IPS-20b (cell line): ENCODE measurements around the gene FGF10.

Experiments
- H3K27ac ChIP-seq: one replicate; pipeline ENCODE4 v1.5.1; 2013; ENCODE audit warnings: low read length
- H3K27me3 ChIP-seq: 2 replicates; pipeline ENCODE4 v1.6.1; 2013; ENCODE audit warnings: mild to moderate bottlenecking, low read length, inconsistent platforms; ENCODE audit not compliant: insufficient read depth
- H3K36me3 ChIP-seq: 2 replicates; pipeline ENCODE4 v1.6.1; 2013; ENCODE audit warnings: low read depth, mild to moderate bottlenecking, inconsistent platforms, low read length, moderate library complexity; ENCODE audit not compliant: insufficient read depth
- H3K4me1 ChIP-seq: 2 replicates; pipeline ENCODE4 v1.6.1; 2013; ENCODE audit warnings: mild to moderate bottlenecking, control low read depth, inconsistent platforms, low read length, moderate library complexity; ENCODE audit not compliant: insufficient read depth
- H3K4me3 ChIP-seq: 2 replicates; pipeline ENCODE4 v1.5.1; 2013; ENCODE audit warnings: mild to moderate bottlenecking, low read length, inconsistent platforms
- H3K9ac ChIP-seq: 2 replicates; pipeline ENCODE4 v1.6.1; 2013; ENCODE audit warnings: low read depth, mild to moderate bottlenecking, inconsistent platforms, low read length, moderate library complexity
- H3K9me3 ChIP-seq: 2 replicates; pipeline ENCODE4 v1.6.1; 2013; ENCODE audit warnings: mild to moderate bottlenecking, low read depth, low read length, inconsistent platforms; ENCODE audit not compliant: insufficient read depth

The FGF10 gene

GRCh38 chr5:44389090-44389822 is at the start of gene FGF10:
TSS of gene FGF10 (minus strand) at chr5:44389420. CDS start at chr5:44388682, 738 bp downstream.
- Histone ChIP-seq H3K36me3 (no peaks in the 10 kb centered on the region), H3K27me3 (peaks cover 60% of the 10 kb centered on the region), H3K9ac (peak within 1 kb of the TSS; percentile 53; the same call in 1 of the 2 replicates), H3K4me3 (peak within 1 kb of the TSS; percentile 81), H3K9me3 (no peaks in the 10 kb centered on the region), H3K4me1 (peaks cover 25% of the 10 kb centered on the region; the same call in 1 of the 2 replicates), H3K27ac (no peak within 1 kb of the TSS)

DNA sequence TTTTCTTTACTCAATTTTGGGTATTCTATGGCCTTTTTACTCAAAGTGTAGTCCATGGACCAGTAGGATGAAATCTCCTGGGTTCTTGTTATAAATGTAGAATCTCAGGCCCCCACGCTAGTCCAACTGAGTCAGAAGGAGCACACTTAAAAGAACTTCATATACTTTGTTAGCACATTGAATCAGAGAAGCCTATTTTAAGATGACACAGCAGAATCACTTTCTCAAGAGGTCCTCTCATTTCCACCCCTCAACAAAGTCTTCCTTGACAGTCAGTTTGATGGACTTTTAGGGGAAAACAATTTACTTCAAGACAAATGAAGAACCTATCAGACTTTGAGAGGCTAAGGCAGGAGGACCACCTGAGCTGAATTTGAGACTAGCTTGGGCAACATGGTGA is 37.7 kb upstream of the FGF10 start:
- H3K4me3 ChIP-seq, result no peak overlapping the region
- H3K27ac ChIP-seq, result no peak overlapping the region
- no peak overlapping the region for H3K9ac ChIP-seq
- H3K4me1 ChIP-seq, result no peaks in the 10 kb centered on the region; the same call in 1 of the 2 replicates
- no peaks in the 10 kb centered on the region for H3K27me3 ChIP-seq
- no peaks in the 10 kb centered on the region for H3K9me3 ChIP-seq
- H3K36me3 ChIP-seq, result no peaks in the 10 kb centered on the region

GRCh38 chr5:44412286-44412685 is 23.1 kb upstream of the FGF10 start:
- H3K9ac ChIP-seq, result no peak overlapping the region
- no peaks in the 10 kb centered on the region for H3K9me3 ChIP-seq
- no peak overlapping the region for H3K4me3 ChIP-seq
- H3K4me1 ChIP-seq, result no peaks in the 10 kb centered on the region
- H3K27ac ChIP-seq, result no peak overlapping the region
- no peaks in the 10 kb centered on the region for H3K36me3 ChIP-seq
- no peaks in the 10 kb centered on the region for H3K27me3 ChIP-seq

- H3K4me3 ChIP-seq, result no peak overlapping the region
- H3K27ac ChIP-seq, result no peak overlapping the region
These were observed 12.9 kb upstream of the FGF10 start for GRCh38 chr5:44402084-44402483.

DNA sequence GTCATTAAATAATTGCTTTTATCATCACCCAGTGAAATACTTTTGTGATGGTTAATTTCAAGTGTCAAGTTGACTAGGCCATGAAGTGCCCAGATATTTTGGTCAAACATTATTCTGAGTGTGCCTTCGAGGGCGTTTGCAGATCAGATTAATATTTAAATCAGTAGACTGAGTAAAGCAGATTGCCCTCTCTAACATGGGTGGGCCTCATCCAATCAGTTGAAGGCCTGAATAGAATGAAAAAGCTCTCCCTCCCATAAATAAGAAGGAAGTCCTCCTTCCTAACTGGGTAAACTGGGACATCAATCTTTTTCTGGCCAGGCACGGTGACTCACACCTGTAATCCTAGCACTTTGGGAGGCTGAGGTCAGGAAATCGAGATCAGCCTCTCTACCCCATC is 12.4 kb upstream of the FGF10 start:
- Histone ChIP-seq H3K27me3 (no peaks in the 10 kb centered on the region), H3K9me3 (no peaks in the 10 kb centered on the region), H3K4me3 (no peak overlapping the region), H3K36me3 (no peaks in the 10 kb centered on the region), H3K9ac (no peak overlapping the region), H3K4me1 (no peaks in the 10 kb centered on the region), H3K27ac (no peak overlapping the region)

More at GRCh38 chr5:44402084-44402483, 12.9 kb upstream of the FGF10 start:
- H3K9ac ChIP-seq, result no peak overlapping the region
- H3K36me3 ChIP-seq, result no peaks in the 10 kb centered on the region
- H3K27me3 ChIP-seq, result no peaks in the 10 kb centered on the region
- H3K9me3 ChIP-seq, result no peaks in the 10 kb centered on the region
- no peaks in the 10 kb centered on the region for H3K4me1 ChIP-seq

DNA sequence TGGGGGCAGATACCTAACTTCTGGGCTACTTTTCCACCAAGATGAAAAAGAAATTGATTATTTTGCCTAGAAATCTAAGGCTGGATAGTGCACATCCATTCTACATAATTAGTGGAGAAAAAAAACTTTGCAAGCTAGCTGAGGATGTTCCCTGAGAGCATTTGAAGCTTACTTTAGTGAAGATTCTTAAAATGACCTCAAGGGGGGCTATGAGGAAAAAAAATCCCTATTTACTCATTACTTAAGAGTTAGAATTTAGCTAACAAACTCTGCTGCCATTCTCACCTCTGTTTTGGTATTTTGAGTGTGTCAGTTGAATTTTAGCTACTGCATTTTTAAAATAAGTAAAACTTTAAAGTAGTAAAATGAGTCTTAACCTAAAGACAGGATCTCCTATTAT is 9.2 kb upstream of the FGF10 start:
- H3K4me3 ChIP-seq, result no peak overlapping the region
- no peaks in the 10 kb centered on the region for H3K4me1 ChIP-seq
- no peak overlapping the region for H3K9ac ChIP-seq
- no peaks in the 10 kb centered on the region for H3K36me3 ChIP-seq
- no peak overlapping the region for H3K27ac ChIP-seq
- H3K27me3 ChIP-seq, result no peaks in the 10 kb centered on the region
- no peaks in the 10 kb centered on the region for H3K9me3 ChIP-seq

GRCh38 chr5:44396312-44396711 is 7.1 kb upstream of the FGF10 start:
- Histone ChIP-seq H3K9me3 (no peaks in the 10 kb centered on the region), H3K27ac (no peak overlapping the region), H3K4me1 (0 out of 2 replicates have a peak, but pooled peaks cover 3% of the 10 kb centered on the region), H3K36me3 (no peaks in the 10 kb centered on the region), H3K4me3 (no peak overlapping the region), H3K27me3 (peaks cover 10% of the 10 kb centered on the region), H3K9ac (no peak overlapping the region)

GRCh38 chr5:44390351-44390750 is 1.1 kb upstream of the FGF10 start:
- peak overlapping the region; percentile 81 for H3K4me3 ChIP-seq
- H3K9me3 ChIP-seq, result no peaks in the 10 kb centered on the region
- H3K27ac ChIP-seq, result no peak overlapping the region
- H3K9ac ChIP-seq, result peak overlapping the region; percentile 53; the same call in 1 of the 2 replicates
- H3K36me3 ChIP-seq, result no peaks in the 10 kb centered on the region
- H3K27me3 ChIP-seq, result peaks cover 60% of the 10 kb centered on the region
- H3K4me1 ChIP-seq, result peaks cover 25% of the 10 kb centered on the region; the same call in 1 of the 2 replicates

DNA sequence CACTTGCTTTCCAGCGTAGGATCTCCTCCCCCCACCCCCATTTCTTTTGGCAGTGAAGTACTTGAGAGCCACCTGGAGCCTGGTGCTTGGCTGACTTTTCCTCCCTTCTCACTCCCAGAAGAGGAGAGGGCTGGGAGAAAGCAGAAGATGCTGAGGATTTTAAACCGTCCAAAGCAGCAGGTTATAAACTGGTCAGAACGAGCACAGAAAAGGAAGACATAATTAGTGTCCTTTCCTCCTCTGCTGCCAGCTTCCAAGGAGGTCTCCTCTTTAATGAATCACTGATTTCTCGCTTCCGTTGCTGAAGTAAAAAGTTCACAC is 563 bp upstream of the FGF10 start:
- H3K9ac ChIP-seq, result peak overlapping the region; percentile 53; the same call in 1 of the 2 replicates

DNA sequence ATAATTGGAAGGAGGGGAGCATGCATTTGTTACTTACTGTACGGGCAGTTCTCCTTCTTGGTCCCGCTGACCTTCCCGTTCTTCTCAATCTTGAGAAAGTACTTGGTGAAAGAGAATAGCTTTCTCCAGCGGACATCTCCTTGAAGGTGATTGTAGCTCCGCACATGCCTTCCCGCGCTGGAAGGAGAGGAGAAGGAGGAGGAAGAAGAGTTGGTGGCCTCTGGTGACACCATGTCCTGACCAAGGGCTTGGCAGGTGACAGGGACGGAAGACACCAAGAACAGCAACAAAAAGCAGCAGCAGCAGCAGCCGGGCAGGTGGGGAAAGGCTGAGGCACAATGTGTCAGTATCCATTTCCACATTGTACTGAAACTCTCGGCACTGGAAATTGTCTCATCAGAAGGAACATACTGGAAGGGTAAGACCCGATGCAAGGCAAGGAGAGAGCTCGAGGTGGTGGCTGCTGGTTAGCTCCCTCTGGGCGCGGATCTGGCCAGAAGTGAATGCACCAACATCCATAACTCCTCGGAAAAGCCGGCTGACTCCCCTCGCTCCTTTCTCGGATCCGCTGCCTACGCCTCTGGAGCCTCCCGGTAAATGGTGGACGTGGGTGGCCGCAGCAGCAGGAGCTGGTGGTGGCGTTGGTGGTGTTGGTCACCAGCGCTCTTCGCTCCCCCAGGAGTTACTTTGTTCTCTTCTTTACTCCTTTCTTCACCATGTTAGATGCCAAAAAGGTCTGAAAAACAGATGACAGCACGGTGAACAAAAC is 715 bp downstream of the FGF10 start:
- Histone ChIP-seq H3K4me3 (peak overlapping the region; percentile 81), H3K27me3 (peaks cover 60% of the 10 kb centered on the region), H3K9me3 (no peaks in the 10 kb centered on the region), H3K36me3 (no peaks in the 10 kb centered on the region), H3K4me1 (peaks cover 25% of the 10 kb centered on the region; the same call in 1 of the 2 replicates), H3K27ac (no peak overlapping the region), H3K9ac (no peak overlapping the region)

More for the DNA sequence above, 563 bp upstream of the FGF10 start:
- Histone ChIP-seq H3K4me1 (peaks cover 25% of the 10 kb centered on the region; the same call in 1 of the 2 replicates), H3K4me3 (peak overlapping the region; percentile 81), H3K27ac (no peak overlapping the region), H3K27me3 (peaks cover 60% of the 10 kb centered on the region), H3K36me3 (no peaks in the 10 kb centered on the region), H3K9me3 (no peaks in the 10 kb centered on the region)

DNA sequence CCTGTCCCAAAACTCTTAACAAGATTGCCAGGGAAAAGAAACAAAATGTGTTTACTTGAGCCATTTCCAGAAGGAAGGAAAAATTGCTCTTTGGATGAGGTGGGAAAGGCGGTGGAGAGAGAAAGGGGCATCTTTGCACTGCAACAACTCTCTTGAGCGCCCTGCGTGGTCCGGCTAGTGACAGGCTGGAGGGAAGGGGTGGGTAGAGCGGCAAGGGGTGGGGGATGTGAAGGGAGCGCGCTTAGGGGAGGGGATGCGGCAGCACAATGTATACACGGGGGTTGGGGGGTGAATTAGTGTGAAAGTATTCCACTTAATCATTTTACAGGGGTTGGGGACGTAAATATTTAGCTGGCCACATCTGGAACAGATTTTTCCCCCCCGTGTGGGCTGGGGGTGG is 1.3 kb downstream of the FGF10 start:
- Histone ChIP-seq H3K27me3 (peaks cover 60% of the 10 kb centered on the region), H3K4me1 (peaks cover 25% of the 10 kb centered on the region; the same call in 1 of the 2 replicates), H3K9ac (no peak overlapping the region), H3K4me3 (peak overlapping the region; percentile 81), H3K36me3 (no peaks in the 10 kb centered on the region), H3K9me3 (no peaks in the 10 kb centered on the region), H3K27ac (no peak overlapping the region)

DNA sequence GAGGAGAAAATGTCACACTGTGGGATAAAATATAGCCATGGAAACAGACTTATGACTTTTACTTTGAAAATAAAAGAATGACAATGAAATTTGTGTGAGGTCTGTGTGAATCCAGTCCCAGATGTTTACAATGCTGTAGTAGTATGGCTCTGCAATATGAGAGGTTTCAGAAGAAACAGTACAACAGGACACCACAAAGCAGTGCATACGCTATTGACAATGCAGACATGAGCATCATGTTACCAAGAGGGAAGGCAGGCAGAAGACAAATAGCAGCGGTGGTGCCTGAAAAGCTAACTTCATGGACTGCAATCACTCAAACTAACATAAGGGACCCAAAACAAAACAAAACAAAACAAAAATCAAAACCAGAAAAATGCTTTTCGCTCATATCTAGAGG is 1.8 kb downstream of the FGF10 start:
- Histone ChIP-seq H3K4me3 (peak overlapping the region; percentile 81), H3K27me3 (peaks cover 60% of the 10 kb centered on the region), H3K9ac (no peak overlapping the region), H3K9me3 (no peaks in the 10 kb centered on the region), H3K4me1 (peaks cover 21% of the 10 kb centered on the region; the same call in 1 of the 2 replicates), H3K36me3 (no peaks in the 10 kb centered on the region), H3K27ac (no peak overlapping the region)
